NOMO-1 treated with dmso at 0.1 percent for 144 hours (cell line): Measurements from ENCODE around the gene ALX4.

Experiments
- DNase-seq: peaks from one replicate; lab custom pipeline; 2025; ENCODE audit not compliant: unreplicated experiment; lab: John Stamatoyannopoulos, UW

Gene ALX4

DNA sequence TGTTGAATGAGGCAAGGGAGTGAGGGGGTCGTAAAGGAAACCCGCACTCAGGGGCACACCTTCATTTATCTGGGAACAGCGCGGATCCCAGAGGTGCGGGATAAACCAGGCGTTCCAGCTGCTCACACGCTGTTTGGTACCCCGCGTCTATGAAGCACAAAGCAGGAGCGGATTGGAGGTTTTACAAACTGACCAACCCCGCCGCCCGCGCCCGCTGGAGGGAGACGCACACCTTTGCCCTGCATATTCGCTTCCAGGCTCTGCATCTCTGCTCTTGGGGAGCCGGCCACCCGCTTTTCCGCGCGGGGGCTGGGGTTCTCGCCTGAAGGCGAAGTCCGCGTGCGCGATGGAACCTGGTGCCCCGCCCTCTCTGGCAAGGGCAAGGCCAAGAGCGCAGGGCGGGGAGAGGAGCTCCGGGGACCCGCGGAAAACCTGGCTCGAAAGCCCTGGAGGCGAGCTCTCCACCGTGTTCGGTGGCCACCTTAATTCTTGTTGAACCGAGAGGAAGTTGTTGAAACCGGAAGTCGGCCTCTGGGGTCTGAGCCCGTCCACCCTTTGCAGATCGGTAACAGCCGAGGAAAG, 6.8 kb upstream of the ALX4 start:
- DNase-seq = no peak

DNA sequence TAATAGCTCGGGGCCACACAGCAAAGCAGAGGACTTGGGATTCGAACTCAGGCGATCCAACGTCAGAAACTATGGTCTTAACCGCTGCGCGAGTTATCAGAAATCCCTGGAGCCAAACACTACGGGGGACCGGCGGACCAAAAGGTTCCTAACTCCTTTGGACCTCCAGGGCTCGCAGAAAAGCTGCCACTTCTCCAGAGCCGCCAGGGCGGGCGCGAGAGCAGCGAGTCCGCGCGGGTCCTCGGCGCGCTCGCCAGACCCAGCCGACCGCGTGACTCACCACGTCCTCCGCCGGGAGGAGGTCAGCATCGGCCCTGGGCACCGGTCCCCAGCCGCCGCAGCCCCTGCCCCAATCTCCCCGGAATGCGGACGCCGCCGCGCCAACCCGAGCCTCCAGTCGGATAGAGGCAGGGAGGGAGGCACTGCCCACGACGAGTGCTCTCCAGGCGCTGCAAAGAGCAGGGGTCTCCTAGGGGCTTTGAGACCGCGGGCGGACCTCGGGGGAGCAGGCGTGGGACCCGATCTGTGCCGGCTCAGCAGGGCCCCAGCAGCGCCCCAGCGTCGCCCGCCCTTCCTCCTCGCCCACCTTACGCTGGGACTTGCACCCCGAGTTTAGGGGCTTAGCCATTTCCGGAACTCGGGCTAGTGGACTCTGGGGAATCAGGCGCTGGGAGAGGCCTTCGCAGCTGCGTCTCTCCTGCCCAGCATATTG, 6.2 kb upstream of the ALX4 start:
- no peak for DNase-seq

DNA sequence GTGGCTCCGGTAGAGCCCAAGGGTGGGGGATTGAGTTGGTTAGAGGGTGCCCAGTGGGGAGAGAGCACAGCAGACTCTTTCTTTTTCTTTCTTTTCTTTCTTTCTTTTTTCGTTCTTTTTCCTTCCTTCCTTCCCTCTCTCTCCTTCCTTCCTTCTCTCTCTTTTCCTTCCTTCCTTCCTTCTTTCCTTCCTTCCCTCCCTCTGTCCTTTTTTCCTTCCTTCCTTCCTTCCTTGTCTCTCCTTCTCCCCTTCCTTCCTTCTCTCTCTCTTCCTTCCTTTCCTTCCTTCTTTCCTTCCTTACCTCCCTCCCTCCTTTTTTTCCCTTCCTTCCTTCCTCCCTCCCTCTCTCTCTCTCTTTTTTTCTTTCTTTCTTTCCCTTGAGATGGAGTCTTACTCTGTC, 4.8 kb upstream of the ALX4 start:
- no peak for DNase-seq

DNA sequence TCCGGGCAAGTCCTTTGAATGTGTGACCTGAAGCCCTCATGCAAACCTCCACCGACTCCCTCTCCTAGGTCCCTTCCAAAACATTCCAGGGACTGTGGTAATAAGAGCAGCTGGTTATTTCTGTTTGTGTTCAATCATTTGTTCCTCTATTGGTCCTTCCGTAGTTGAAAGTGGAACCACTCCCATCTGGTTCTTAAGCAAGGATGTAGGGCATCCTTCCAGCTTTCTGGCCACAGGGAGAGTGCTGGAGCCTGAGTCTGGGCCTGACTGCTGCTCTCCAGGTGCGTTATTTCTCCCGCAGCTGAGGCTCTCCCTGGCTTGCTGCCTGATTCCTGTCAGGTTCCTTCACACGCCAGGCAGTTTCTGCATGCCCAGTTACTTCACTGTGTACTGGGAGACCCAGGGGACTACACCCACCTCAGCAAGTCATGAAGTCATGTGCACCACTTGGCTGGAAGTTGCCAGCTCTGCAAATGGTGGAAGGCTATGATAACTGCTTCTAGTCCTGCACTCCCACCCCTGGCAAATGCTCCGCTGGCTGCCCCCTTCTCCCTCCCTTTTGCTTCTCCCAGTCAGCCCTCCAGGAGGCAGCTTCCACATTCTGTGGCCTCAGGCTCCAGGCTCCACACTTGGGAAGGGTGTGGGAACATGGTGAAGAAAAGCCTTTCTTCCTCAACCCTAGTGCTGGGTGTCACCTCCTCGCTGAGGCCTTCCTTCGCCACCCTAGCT, 4.0 kb upstream of the ALX4 start:
- DNase-seq = no peak

- DNase-seq = no peak
Observed at GRCh38 chr11:44312876-44313275, 2.9 kb upstream of the ALX4 start.

GRCh38 chr11:44311339-44312261, 1.7 kb upstream of the ALX4 start:
- DNase-seq = no peak

DNA sequence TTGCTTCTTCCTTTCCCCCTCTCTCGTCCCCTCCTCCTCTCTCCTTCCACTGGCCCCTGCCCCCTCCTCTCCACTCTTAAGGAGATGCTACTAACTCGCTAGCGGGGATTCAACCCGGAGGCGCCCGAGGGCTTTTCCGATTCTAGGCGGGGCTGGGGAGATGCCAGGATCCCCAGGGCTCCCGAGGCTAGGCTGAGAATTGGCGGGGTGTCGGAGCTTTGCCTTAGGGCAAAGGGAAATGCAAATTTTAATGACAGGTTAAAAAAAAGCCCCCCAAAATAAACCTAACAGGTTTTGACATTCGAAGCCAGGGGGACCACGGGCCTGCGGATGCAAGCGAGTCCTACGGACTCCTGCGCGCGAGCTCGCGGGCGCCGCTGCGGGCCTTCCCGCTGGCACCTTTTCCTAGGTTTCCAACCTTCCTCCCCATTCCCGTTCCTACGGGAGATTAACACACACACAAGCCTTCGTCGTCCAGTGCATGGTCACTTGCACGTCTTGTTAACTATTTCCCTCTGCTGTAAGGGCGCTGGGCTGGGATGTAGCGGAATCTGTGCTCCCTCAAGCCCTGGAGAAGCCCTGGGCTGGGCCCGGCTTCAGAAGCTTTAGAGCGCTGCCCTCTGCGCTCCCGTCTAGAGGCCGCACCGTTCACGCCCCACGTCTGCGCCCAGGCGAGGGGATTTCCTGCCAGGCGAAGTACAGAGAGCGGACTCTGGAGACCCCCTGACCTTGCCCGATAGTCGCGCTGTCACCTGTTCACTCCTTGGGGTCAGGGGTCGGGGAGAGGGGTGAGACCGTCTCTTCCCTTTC, 729 bp upstream of the ALX4 start:
- DNase-seq = no peak

DNA sequence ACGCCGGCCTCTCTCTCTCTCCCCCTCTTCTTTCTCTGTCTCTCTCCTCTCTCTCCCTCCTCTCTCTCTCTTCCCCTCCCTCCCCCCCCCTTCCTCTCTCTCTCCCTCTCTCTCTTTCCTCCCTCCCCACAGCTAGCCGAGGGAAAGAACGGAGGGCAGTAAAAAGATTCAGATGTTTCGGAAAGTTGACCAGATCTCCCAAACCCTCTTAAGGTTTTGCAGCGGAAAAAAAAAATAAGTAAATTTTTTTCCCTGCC, 195 bp upstream of the ALX4 start:
- no peak for DNase-seq

DNA sequence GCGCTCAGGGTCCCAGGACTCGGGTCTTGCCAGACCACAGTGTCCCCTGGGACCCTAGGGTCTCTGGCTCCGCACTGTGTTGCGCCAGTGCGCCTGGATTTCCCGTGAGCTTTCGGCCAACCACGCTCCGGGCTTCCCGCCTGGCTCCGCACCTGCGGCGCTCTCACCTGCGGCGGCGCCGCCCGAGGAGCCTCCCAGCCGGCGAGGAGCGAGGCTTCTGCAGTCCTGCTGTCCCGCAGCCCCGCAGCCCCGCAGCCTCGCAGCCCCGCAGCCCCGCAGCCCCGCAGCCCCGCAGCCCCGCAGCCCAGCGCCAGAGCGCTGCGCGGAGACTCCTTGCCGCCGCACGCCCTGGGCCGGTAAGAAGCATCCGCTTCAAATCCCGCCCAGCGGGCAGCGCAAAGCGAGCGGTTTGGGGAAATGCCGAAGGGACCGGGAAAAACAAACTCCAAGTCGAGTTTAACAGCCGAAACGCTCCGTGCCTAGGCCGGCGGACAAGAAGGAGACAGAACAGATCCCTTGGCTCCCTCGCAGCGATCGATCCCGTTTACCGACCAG, 939 bp downstream of the ALX4 start:
- DNase-seq = no peak

GRCh38 chr11:44308256-44308922, 1.6 kb downstream of the ALX4 start:
- no peak for DNase-seq

- DNase-seq = no peak
Observed at GRCh38 chr11:44307340-44308099, 2.4 kb downstream of the ALX4 start.

- no peak for DNase-seq
Observed at GRCh38 chr11:44306918-44307244, 3.1 kb downstream of the ALX4 start.

DNA sequence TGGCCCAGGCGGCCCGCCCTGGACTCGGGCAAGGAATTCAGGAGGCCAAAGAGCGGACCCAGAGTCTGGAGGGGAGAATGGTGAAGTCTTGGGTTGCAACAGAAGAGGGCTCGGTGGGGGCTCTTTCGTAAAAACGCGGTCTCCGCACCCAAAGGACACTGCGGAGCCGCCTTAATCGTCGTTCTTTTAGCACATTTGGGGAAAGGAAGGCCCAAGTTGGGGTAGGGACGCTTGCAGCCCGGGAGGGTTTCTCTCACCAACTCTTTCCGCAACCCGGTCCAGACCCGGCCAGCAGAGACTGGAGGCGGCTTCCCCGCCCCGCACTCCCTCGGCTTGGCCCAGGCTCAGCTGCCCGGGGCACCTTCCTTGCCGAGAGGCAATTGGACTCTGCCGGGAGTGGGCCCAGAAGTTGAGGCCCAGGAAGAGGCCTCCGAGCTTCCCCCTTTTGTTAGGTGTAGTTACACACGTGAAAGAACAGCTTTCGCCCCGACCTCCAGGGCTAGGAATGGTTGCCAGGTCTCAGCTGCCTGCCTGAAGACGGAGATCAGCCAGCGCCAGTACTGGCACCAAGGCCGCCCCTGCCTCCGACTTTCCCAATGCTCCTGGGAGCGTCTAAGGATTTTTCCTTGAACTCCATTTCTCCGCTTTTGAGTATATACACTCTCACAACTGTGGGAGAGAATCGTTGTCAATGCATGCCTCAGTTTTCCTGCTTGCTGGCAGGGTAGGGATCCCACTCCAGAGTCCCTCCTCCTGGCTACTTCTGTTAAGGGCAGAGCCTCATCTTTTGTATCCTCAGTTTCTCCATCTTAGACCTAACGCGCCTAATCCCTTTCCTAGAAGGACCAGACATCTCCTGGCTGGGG, 3.7 kb downstream of the ALX4 start:
- no peak for DNase-seq

DNA sequence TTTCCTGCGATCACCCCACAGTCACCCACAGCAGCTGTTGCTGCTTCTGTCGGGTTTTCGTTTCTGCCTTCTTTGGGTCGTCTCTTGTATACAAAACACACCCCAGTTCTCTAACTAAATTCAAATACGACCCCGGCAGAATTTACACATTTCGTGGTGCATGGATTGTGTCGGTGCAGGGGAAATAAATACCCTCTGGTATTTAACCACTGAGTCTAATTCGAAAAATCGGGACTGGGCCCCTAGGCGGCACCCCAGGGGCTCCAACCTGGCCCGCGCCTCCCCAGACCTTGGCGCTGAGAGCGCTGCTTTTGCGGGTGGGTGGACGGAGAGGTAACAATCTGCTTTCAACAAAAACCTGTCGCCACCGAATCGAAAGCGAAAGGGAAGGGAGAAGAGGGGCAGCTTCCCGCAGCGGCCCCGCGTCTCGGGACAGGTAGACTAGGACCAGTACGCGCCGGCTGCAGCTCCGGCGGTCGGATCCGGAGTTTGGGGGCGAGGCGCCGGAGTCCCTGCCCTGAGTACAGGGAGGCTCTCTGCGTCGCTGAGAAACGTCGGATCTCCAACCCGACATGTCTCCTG, 4.4 kb downstream of the ALX4 start:
- no peak for DNase-seq

DNA sequence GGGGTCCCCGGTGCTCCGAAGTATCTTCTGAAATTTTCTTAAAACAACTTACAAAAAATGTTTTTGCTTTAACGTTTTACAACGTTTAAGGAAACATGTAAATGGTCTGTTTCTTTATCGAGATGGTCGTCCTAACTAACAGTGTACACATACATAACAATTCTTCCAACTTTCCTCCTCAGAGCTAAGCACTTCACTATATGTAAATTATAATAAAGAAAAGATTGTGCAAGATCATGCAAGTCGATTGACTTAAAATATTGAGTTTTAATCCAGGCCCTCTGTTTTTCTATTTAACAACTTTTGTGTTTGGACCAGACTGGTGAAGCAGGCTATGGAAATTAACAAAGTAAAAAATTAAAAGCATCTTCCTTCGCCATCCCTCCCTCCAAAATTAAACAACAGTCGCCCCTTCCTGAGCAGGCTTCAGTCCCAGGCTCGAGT, 4.9 kb downstream of the ALX4 start:
- no peak for DNase-seq

DNA sequence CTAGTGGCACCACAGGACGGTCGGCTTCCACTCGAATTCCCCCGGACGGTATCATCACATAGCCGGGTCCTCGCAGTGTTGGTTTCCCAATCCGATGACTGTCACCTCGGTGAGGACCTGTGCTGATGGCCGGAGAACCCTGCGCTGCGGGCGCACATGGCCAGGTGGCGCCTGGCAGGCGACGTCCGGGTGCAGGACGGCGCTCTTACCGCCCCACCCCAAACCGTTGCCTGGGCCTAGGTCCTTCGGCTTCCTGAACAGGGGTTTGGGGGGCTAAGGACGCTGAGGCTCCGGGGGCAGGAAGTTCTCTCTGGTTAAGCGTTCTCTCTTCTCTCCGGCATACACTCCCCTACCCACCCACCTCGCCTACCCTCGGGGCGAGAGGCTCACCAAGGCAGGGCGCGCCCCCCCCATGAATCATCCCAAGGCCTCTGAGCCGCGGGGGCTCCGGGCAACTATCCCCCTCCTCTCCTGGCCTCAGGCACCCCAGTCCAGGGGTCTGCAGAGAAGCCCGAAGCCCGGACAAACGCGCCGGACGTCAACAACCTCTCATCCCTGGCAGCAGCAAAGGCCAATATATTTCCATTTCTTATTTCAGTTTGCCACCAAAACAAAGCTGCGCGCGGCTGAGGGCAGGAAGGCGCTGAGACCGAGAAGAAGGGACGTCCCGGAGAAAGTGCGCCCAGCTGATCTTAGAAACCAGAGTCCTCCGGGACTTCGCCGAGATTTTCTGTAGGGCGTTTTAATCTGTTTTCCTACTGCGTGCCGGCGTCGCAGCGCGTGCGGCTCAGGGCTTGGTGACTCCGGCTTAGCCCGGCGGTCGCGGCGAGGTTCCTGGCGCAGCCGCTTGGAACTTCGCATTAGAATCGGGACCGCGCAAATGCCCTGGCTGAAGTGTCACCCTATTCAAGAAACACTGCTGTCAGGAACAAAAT, 5.6 kb downstream of the ALX4 start:
- DNase-seq = no peak

GRCh38 chr11:44303401-44303938, 6.5 kb downstream of the ALX4 start:
- DNase-seq = no peak
